K562 (cell line): ENCODE data around the gene FLAD1. TPM values are rescaled to one million over a fixed set of nuclear protein-coding genes. Genes with fewer than 3 reads are reported as not detected.
A peak's percentile ranks its signal among the peaks of the same experiment; 100 is the strongest.

ENCODE experiments used
- BCLAF1 ChIP-seq, 2 experiments: fragments of 450-650 bp in 1 of 2; IDR thresholded peaks; 2 replicates each; pipeline ENCODE4 v1.6.1; 2011 to 2017; ENCODE audit warnings: low read depth in 2 of 2, antibody characterized with exemption in 1 of 2, borderline replicate concordance in 1 of 2, low read length in 1 of 2, mild to moderate bottlenecking in 1 of 2, mixed read lengths in 1 of 2; ENCODE audit not compliant: control insufficient read depth in 1 of 2
- BRD4 ChIP-seq: fragments of 200-600 bp; sonication (generic); IDR thresholded peaks from 2 replicates; pipeline ENCODE4 v1.6.1; 2017; ENCODE audit warnings: inconsistent platforms
- HDGF ChIP-seq: fragments of 450-650 bp; IDR thresholded peaks from 2 replicates; pipeline ENCODE4 v1.6.1; 2016
- HMBOX1 ChIP-seq: sonication (generic); IDR thresholded peaks from 2 replicates; pipeline ENCODE4 v1.6.1; 2016
- HMG20B ChIP-seq: fragments of 250-450 bp; sonication (Bioruptor Pico); IDR thresholded peaks from 2 replicates; pipeline ENCODE4 v1.5.0; 2021; ENCODE audit warnings: mild to moderate bottlenecking
- KHSRP ChIP-seq: fragments of 450-650 bp; IDR thresholded peaks from 2 replicates; pipeline ENCODE4 v1.6.1; 2017
- LEF1 ChIP-seq: fragments of 450-650 bp; IDR thresholded peaks from 2 replicates; pipeline ENCODE4 v1.6.1; 2016; ENCODE audit warnings: mild to moderate bottlenecking
- MEF2A ChIP-seq: IDR thresholded peaks from 2 replicates; pipeline ENCODE4 v1.6.1; 2011; ENCODE audit warnings: low read depth, mild to moderate bottlenecking, low read length, moderate library complexity; ENCODE audit not compliant: control insufficient read depth
- MEF2D ChIP-seq: conservative IDR thresholded peaks from 2 replicates; pipeline ENCODE4 v1.6.1; 2016; ENCODE audit warnings: low read depth, missing genetic modification characterization, missing compliant biosample characterization
- MTA2 ChIP-seq: fragments of 450-650 bp; IDR thresholded peaks from 2 replicates; pipeline ENCODE4 v1.6.1; 2016; ENCODE audit warnings: low read depth
- NBN ChIP-seq: fragments of 450-650 bp; IDR thresholded peaks from 2 replicates; pipeline ENCODE4 v1.6.1; 2016; ENCODE audit warnings: low read depth, mild to moderate bottlenecking
- NFIX ChIP-seq: fragments of 250-450 bp; sonication (Bioruptor Pico); IDR thresholded peaks from 2 replicates; pipeline ENCODE4 v1.4.0; 2020; ENCODE audit warnings: low read depth, mild to moderate bottlenecking, moderate library complexity
- RBM14 ChIP-seq: fragments of 200-400 bp; formaldehyde crosslinking; IDR thresholded peaks from 2 replicates; pipeline ENCODE4 v1.6.1; 2018; ENCODE audit warnings: low read depth, mild to moderate bottlenecking, low read length, moderate library complexity, borderline replicate concordance; ENCODE audit not compliant: insufficient read depth
- RCOR1 ChIP-seq, 2 experiments: IDR thresholded peaks; 2 replicates each; pipeline ENCODE4 v1.6.1; 2012; ENCODE audit warnings: low read depth in 2 of 2, low read length in 2 of 2, borderline replicate concordance in 1 of 2, improper control_type of control experiment in 1 of 2
- RFX7 ChIP-seq: fragments of 250-450 bp; sonication (Bioruptor Pico); IDR thresholded peaks from 2 replicates; pipeline ENCODE4 v1.5.1; 2021; ENCODE audit warnings: mild to moderate bottlenecking
- RNF2 ChIP-seq: sonication (generic); IDR thresholded peaks from 2 replicates; pipeline ENCODE4 v1.6.1; 2016
- SAP30 ChIP-seq: fragments of 200-600 bp; sonication (generic); IDR thresholded peaks from 2 replicates; pipeline ENCODE4 v1.6.1; 2012; ENCODE audit warnings: borderline replicate concordance, low read depth, mild to moderate bottlenecking, moderate library complexity, low read length, control low read depth, inconsistent platforms; ENCODE audit not compliant: insufficient read depth, poor library complexity, severe bottlenecking
- SREBF1 ChIP-seq: fragments of 150-350 bp; IDR thresholded peaks from 2 replicates; pipeline ENCODE4 v1.6.1; 2014; ENCODE audit warnings: antibody characterized with exemption, low read depth, low read length, borderline replicate concordance
- XRCC5 ChIP-seq: fragments of 200-400 bp; formaldehyde crosslinking; IDR thresholded peaks from 2 replicates; pipeline ENCODE4 v1.6.1; 2017; ENCODE audit warnings: low read depth, mild to moderate bottlenecking, low read length
- ZNF239 ChIP-seq: fragments of 250-450 bp; sonication (Bioruptor Pico); IDR thresholded peaks from 2 replicates; pipeline ENCODE4 v1.4.0; 2020; ENCODE audit warnings: mild to moderate bottlenecking
- ZNF436 ChIP-seq: fragments of 250-450, 450-650 bp; sonication (Bioruptor Pico); formaldehyde crosslinking; IDR thresholded peaks from 2 replicates; pipeline ENCODE4 v1.7.0; 2020; ENCODE audit warnings: mild to moderate bottlenecking
- ZNF707 ChIP-seq: fragments of 250-450 bp; sonication (Bioruptor Pico); conservative IDR thresholded peaks from 2 replicates; pipeline ENCODE4 v1.8.0; 2022; ENCODE audit warnings: inconsistent platforms, mild to moderate bottlenecking, moderate library complexity
- ZNF717 ChIP-seq: fragments of 250-450 bp; sonication (Bioruptor Pico); IDR thresholded peaks from 2 replicates; pipeline ENCODE4 v1.5.0; 2021
- ZNF830 ChIP-seq: fragments of 250-450 bp; sonication (Bioruptor Pico); IDR thresholded peaks from 2 replicates; pipeline ENCODE4 v1.5.0; 2021; ENCODE audit warnings: mild to moderate bottlenecking
- polyA plus RNA-seq, 8 experiments: library from polyadenylated mRNA; depleted of rRNA in 4 of 8; stranded (reverse) in 5 of 8; unstranded in 3 of 8; fragments of >200 nt; fragmentation: Nextera tagmentation in 2 of 8; fragmentation: Illumina TruSeq in 1 of 8; extraction: Ambion mirVana in 2 of 8; extraction: Trizol in 1 of 8; gene quantifications; 2 replicates each; pipeline versions ENCODE4 v1.2.1 to v1.2.3, GENCODE V29; 2011 to 2014; ENCODE audit warnings: inconsistent platforms in 1 of 8, missing spikeins in 1 of 8
- total RNA-seq, 7 experiments: library from RNA; depleted of rRNA in 6 of 7; stranded (reverse); fragments of >200 nt in 6 of 7; fragmentation: Illumina TruSeq in 2 of 7; extraction: Trizol in 2 of 7; gene quantifications; 2 replicates each; pipeline versions ENCODE4 v1.2.1 to v1.2.3, GENCODE V29; 2011 to 2021; ENCODE audit warnings: low replicate concordance in 1 of 7
- TF ChIP-seq, protein P1 (sequence below): fragments of 450-650 bp; formaldehyde crosslinking; IDR thresholded peaks from 2 replicates; pipeline ENCODE4 v1.4.0; 2020; ENCODE audit warnings: mild to moderate bottlenecking, moderate library complexity

FLAD1 gene
- total and polyA plus RNA-seq, 9 of the 15 experiments (the other 6 are each of a cell fraction or from before 2014, with no cell fraction given) = 24.9 to 85.8 (median 67.0) TPM

- TF ChIP-seq BCLAF1 (IDR thresholded peaks at IDR 0.05; ENCODE audit: borderline replicate concordance in 1 of 2, control insufficient read depth in 1 of 2, low read depth in 2 of 2, low read length in 1 of 2) = no peak
- peak; percentile 86 for TF ChIP-seq LEF1
- TF ChIP-seq SREBF1 = no peak
- peak; percentile 9; the same call in 1 of the 2 replicates for TF ChIP-seq MEF2D (tag)
- TF ChIP-seq ZNF239 (CRISPR knock-in tag) = no peak
- TF ChIP-seq RCOR1 (IDR thresholded peaks at IDR 0.05; ENCODE audit: borderline replicate concordance in 1 of 2, low read depth in 2 of 2, low read length in 2 of 2) = 0 out of 4 replicates have a peak, but pooled peaks of 1 of the 2 experiments have one; percentile 8
- peak; percentile 31 for TF ChIP-seq SAP30
- TF ChIP-seq KHSRP = no peak
- no peak for TF ChIP-seq MEF2A
- no peak for TF ChIP-seq ZNF436 (CRISPR knock-in tag)
- no peak for TF ChIP-seq HDGF
- no peak for TF ChIP-seq ZNF830
- TF ChIP-seq ZNF717 (CRISPR knock-in tag) = no peak
- peak; percentile 52 for TF ChIP-seq MTA2
- peak; percentile 88 for TF ChIP-seq NBN
- TF ChIP-seq RNF2 = peak; percentile 59; the same call in 1 of the 2 replicates
- no peak for TF ChIP-seq XRCC5
- TF ChIP-seq HMBOX1 = no peak
- TF ChIP-seq, protein P1, sequence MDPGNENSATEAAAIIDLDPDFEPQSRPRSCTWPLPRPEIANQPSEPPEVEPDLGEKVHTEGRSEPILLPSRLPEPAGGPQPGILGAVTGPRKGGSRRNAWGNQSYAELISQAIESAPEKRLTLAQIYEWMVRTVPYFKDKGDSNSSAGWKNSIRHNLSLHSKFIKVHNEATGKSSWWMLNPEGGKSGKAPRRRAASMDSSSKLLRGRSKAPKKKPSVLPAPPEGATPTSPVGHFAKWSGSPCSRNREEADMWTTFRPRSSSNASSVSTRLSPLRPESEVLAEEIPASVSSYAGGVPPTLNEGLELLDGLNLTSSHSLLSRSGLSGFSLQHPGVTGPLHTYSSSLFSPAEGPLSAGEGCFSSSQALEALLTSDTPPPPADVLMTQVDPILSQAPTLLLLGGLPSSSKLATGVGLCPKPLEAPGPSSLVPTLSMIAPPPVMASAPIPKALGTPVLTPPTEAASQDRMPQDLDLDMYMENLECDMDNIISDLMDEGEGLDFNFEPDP (CRISPR knock-in tag) = no peak
- TF ChIP-seq RFX7 (CRISPR knock-in tag) = no peak
- peak; percentile 97 for TF ChIP-seq BRD4
- TF ChIP-seq ZNF707 = no peak
- no peak for TF ChIP-seq NFIX (CRISPR knock-in tag)
- TF ChIP-seq HMG20B = no peak
- no peak for TF ChIP-seq RBM14
Measured at GRCh38 chr1:155001675-155002463, 18.7 kb downstream of the FLAD1 start (continued).
